Loucy (cell line): Measurements from ENCODE around the gene ULBP2.

Experiments used
- H2AFZ ChIP-seq: fragments of 200-600 bp; sonication (generic); 2 replicates; pipeline ENCODE4 v1.6.0; 2016; ENCODE audit warnings: antibody characterized with exemption, mild to moderate bottlenecking, low read length, moderate library complexity
- H3F3A ChIP-seq: fragments of 200-600 bp; 2 replicates; pipeline ENCODE4 v1.6.0; 2016; ENCODE audit warnings: antibody characterized with exemption, low read depth, mild to moderate bottlenecking
- H3K27me3 ChIP-seq: fragments of 200-600 bp; sonication (generic); 2 replicates; pipeline ENCODE4 v1.6.1; 2014; ENCODE audit warnings: low read length, mild to moderate bottlenecking; ENCODE audit not compliant: insufficient read depth, poor library complexity, severe bottlenecking
- H3K36me3 ChIP-seq: fragments of 200-600 bp; sonication (generic); 2 replicates; pipeline ENCODE4 v1.6.1; 2016; ENCODE audit warnings: low read length; ENCODE audit not compliant: insufficient read depth
- H3K4me1 ChIP-seq: fragments of 200-600 bp; sonication (generic); 2 replicates; pipeline ENCODE4 v1.5.1; 2014; ENCODE audit warnings: low read length, mild to moderate bottlenecking; ENCODE audit not compliant: insufficient read depth, poor library complexity, severe bottlenecking
- H3K4me2 ChIP-seq: fragments of 200-600 bp; sonication (generic); 2 replicates; pipeline ENCODE4 v1.6.0; 2014; ENCODE audit warnings: antibody characterized with exemption, low read length, low read depth, mild to moderate bottlenecking; ENCODE audit not compliant: poor library complexity, severe bottlenecking
- H3K4me3 ChIP-seq: fragments of 200-600 bp; sonication (generic); 2 replicates; pipeline ENCODE4 v1.5.1; 2014; ENCODE audit warnings: low read length, mild to moderate bottlenecking, mixed read lengths; ENCODE audit not compliant: poor library complexity, severe bottlenecking
- H3K79me2 ChIP-seq: fragments of 200-600 bp; sonication (generic); 2 replicates; pipeline ENCODE4 v1.6.1; 2014; ENCODE audit warnings: low read length; ENCODE audit not compliant: insufficient read depth
- H3K9ac ChIP-seq: fragments of 200-600 bp; sonication (generic); 2 replicates; pipeline ENCODE4 v1.6.0; 2014; ENCODE audit warnings: mild to moderate bottlenecking, low read depth, low read length, moderate library complexity; ENCODE audit not compliant: poor library complexity, severe bottlenecking
- H3K9me2 ChIP-seq: fragments of 200-600 bp; sonication (generic); replicated peaks from 2 replicates; pipeline ENCODE4 v1.6.1; 2016; ENCODE audit warnings: low read depth, low read length, mixed read lengths
- H3K9me3 ChIP-seq: fragments of 200-600 bp; sonication (generic); 2 replicates; pipeline ENCODE4 v1.6.1; 2014; ENCODE audit warnings: mild to moderate bottlenecking, antibody characterized with exemption, low read length, low read depth; ENCODE audit not compliant: insufficient read depth
- H4K20me1 ChIP-seq: fragments of 200-600 bp; sonication (generic); 2 replicates; pipeline ENCODE4 v1.6.0; 2014; ENCODE audit warnings: antibody characterized with exemption, low read length, mild to moderate bottlenecking; ENCODE audit not compliant: insufficient read depth, poor library complexity, severe bottlenecking
- CTCF ChIP-seq: fragments of 200-600 bp; sonication (generic); conservative IDR thresholded peaks from 2 replicates; pipeline ENCODE4 v1.5.1; 2014; ENCODE audit warnings: mild to moderate bottlenecking, antibody characterized with exemption, low read length
- EZH2phosphoT487 ChIP-seq: fragments of 200-600 bp; IDR thresholded peaks from 2 replicates; pipeline ENCODE4 v1.6.1; 2018; ENCODE audit warnings: antibody characterized with exemption, mild to moderate bottlenecking, moderate library complexity, borderline replicate concordance

The ULBP2 gene

DNA sequence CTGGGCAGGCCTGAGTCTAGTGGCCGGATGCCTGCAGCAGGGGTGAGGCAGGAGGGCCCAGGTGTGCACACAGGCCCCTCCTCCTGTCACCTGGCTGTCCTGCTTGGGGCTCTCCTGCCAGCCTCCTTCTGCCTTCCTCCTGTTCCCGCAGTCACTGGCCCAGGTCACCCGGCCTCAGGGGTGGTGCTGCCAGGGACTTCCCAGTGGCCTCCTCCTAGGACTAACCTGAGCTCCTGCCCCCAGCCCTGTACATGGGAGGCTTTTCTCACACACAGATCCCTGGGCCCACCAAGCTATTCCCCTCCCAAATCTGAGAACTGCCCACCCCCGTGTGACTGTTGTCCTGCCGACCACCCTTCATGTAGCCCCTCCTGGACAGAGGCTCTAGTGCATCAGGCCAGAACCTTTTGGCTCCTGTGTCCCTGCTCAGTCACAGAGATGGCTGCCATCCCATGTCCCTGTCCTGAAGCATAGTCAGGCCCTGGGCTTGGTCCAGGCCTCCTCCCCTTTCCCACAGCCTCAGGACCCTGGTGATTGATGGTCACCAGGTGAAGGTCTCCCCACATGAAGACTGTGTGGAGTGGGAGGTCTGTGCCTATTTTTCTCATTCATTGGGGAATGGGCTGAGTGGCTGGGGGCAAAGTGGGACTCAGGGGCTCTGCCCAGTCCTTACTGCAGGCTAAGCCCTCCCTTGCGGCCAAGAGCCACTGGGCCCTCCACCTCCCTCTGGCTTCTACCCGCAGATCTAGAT is 20.8 kb downstream of the ULBP2 start:
- Histone ChIP-seq H3K9ac (no peak overlapping the region), H4K20me1 (no peaks in the 10 kb centered on the region), H2AFZ (no peak overlapping the region)

DNA sequence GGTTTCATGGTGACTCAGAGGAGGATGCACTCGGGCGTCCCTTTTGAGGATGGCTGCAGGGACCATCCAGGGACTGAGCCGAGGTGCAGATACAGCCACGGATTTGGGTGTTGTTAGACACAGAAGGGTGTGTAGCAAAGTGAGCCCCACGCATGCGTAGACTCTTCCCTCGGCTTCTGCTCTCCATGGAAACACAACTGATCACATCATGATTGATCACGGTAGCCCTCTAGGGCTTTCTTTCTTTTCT is 21.3 kb downstream of the ULBP2 start:
- no peak overlapping the region for H2AFZ ChIP-seq

More for the DNA sequence above, 20.8 kb downstream of the ULBP2 start:
- no peaks in the 10 kb centered on the region for H3K9me2 ChIP-seq
- no peak overlapping the region for H3K4me3 ChIP-seq
- TF ChIP-seq CTCF (no peak), EZH2phosphoT487 (no peak)
- peaks cover 3% of the 10 kb centered on the region for H3K4me1 ChIP-seq
- no peaks in the 10 kb centered on the region for H3K9me3 ChIP-seq
- H3F3A ChIP-seq: no peaks in the 10 kb centered on the region
- no peaks in the 10 kb centered on the region for H3K79me2 ChIP-seq
- no peaks in the 10 kb centered on the region for H3K36me3 ChIP-seq
- no peak overlapping the region for H3K4me2 ChIP-seq
- H3K27me3 ChIP-seq: no peaks in the 10 kb centered on the region

DNA sequence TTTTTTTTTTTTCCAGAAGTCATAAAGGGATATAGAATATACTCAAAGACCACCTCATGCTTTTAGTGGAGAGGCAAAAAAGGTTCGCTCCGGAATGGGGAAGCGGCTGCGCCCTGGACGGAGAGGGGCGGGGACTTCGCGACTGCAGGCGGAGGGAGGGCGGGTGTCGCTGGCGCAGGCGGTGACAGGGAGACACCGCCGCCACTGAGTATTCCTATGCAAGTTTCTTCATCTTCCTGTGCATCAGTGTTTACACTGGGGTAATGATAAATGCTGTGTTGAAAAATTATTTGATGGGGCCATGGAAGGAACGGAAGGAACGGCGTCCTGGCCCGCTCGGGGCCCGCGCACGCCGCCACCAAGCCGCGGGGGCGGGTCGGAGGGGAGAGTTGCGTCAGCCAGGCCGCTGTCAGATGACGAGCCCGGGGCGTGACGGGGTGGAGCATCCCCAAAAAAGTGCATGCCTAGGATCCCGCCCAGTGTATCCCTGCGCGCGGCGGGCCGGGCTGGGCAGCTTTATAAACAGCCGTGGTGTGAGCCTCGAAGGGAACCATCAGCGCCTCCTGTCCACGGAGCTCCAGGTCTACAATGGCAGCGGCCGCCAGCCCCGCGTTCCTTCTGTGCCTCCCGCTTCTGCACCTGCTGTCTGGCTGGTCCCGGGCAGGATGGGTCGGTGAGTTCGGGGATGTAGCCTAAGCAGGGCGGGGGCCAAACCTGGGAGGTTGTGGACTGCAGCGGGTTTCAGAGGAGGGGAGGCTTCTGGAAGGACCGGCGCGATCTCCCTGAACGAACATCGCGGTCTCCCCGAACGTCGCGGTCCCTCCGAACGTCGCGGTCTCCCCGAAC is 21.9 kb downstream of the ULBP2 start, which contains the start of gene ULBP1:
ULBP1 (plus strand) TSS at position 482 of the 846 bp plus-strand sequence; CDS start at position 589, 107 bp downstream.
- Histone ChIP-seq H2AFZ (no peak within 1 kb of the TSS), H3F3A (no peaks in the 10 kb centered on the region), H3K9me2 (no peaks in the 10 kb centered on the region), H3K4me1 (peaks cover 3% of the 10 kb centered on the region), H3K79me2 (no peaks in the 10 kb centered on the region), H3K27me3 (no peaks in the 10 kb centered on the region), H3K4me2 (no peak within 1 kb of the TSS), H3K36me3 (no peaks in the 10 kb centered on the region), H4K20me1 (no peaks in the 10 kb centered on the region), H3K4me3 (no peak within 1 kb of the TSS), H3K9me3 (no peaks in the 10 kb centered on the region), H3K9ac (no peak within 1 kb of the TSS)
- no peak for TF ChIP-seq CTCF

More for the DNA sequence above, 21.3 kb downstream of the ULBP2 start:
- no peaks in the 10 kb centered on the region for H3K36me3 ChIP-seq
- no peak overlapping the region for H3K9ac ChIP-seq
- H3K4me3 ChIP-seq: no peak overlapping the region
- peaks cover 3% of the 10 kb centered on the region for H3K4me1 ChIP-seq
- H3K27me3 ChIP-seq: no peaks in the 10 kb centered on the region
- H3F3A ChIP-seq: no peaks in the 10 kb centered on the region
- H4K20me1 ChIP-seq: no peaks in the 10 kb centered on the region
- TF ChIP-seq CTCF: no peak
- TF ChIP-seq EZH2phosphoT487: no peak
- H3K4me2 ChIP-seq: no peak overlapping the region
- H3K79me2 ChIP-seq: no peaks in the 10 kb centered on the region
- H3K9me2 ChIP-seq: no peaks in the 10 kb centered on the region
- no peaks in the 10 kb centered on the region for H3K9me3 ChIP-seq
